Cardiac fibroblast (primary cell): ENCODE data around the gene HELZ.
"Not testable (repeated sequence)": the region's sequence is repeated elsewhere in the genome, so short reads cannot be mapped to it uniquely, and the experiment has no call there.

Experiments
- DNase-seq, 2 donors: peaks; one replicate each; pipeline versions ENCODE4 v3.0.0 to v3.0.0-alpha.2; 2010; ENCODE audit warnings: low read depth in 2 of 2
- H3K4me3 ChIP-seq, 2 donors: replicated peaks in 1 of 2; 1 replicate in 1 of 2; 2 replicates in 1 of 2; pipeline ENCODE4 v1.5.1; 2011; ENCODE audit warnings: low read depth in 2 of 2, low read length in 2 of 2, mild to moderate bottlenecking in 2 of 2, moderate library complexity in 1 of 2
- TF ChIP-seq, protein P1 (sequence below): IDR thresholded peaks from one replicate; pipeline ENCODE4 v1.5.1; 2011; ENCODE audit warnings: low read depth, mild to moderate bottlenecking, low read length, inconsistent platforms

HELZ gene

DNA sequence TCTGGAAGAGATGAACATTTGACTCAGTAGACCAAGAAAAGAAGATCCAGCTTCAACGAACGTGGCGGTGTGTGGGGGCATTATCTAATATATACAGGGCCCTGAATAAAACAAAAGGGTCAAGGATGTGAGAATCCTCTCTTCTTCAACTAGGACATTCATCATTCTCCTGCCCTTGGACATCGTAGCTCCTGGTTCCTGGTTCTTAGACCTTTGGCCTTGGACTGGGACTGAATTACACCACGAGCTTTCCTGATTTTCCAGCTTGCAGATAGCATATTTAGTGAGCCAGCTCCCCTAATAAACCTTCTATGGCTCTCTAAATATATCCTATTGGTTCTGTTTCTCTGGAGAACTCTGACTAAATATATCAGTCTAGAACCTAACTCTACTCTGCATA is 29.5 kb upstream of the HELZ start:
- DNase-seq: no peak
- H3K4me3 ChIP-seq: no peak overlapping the region
- TF ChIP-seq, protein P1, sequence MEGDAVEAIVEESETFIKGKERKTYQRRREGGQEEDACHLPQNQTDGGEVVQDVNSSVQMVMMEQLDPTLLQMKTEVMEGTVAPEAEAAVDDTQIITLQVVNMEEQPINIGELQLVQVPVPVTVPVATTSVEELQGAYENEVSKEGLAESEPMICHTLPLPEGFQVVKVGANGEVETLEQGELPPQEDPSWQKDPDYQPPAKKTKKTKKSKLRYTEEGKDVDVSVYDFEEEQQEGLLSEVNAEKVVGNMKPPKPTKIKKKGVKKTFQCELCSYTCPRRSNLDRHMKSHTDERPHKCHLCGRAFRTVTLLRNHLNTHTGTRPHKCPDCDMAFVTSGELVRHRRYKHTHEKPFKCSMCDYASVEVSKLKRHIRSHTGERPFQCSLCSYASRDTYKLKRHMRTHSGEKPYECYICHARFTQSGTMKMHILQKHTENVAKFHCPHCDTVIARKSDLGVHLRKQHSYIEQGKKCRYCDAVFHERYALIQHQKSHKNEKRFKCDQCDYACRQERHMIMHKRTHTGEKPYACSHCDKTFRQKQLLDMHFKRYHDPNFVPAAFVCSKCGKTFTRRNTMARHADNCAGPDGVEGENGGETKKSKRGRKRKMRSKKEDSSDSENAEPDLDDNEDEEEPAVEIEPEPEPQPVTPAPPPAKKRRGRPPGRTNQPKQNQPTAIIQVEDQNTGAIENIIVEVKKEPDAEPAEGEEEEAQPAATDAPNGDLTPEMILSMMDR: no peak

DNA sequence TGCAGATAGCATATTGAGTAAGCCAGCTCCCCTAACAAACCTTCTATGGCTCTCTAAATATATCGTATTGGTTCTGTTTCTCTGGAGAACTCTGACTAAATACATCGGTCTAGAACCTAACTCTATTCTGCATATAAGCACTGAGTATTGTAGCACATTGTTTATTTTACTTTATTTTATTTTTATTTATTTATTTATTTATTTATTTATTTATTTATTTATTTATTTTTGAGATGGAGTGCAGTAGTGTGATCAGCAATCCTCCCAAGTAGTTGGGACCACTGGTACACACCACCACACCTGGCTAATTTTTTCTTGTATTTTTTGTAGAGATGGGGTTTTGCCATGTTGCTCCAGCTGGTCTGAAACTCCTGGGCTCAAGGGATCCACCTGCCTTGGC is 28.9 kb upstream of the HELZ start:
- TF ChIP-seq, protein P1: no peak
- H3K4me3 ChIP-seq: no peak overlapping the region
- DNase-seq: no peak

DNA sequence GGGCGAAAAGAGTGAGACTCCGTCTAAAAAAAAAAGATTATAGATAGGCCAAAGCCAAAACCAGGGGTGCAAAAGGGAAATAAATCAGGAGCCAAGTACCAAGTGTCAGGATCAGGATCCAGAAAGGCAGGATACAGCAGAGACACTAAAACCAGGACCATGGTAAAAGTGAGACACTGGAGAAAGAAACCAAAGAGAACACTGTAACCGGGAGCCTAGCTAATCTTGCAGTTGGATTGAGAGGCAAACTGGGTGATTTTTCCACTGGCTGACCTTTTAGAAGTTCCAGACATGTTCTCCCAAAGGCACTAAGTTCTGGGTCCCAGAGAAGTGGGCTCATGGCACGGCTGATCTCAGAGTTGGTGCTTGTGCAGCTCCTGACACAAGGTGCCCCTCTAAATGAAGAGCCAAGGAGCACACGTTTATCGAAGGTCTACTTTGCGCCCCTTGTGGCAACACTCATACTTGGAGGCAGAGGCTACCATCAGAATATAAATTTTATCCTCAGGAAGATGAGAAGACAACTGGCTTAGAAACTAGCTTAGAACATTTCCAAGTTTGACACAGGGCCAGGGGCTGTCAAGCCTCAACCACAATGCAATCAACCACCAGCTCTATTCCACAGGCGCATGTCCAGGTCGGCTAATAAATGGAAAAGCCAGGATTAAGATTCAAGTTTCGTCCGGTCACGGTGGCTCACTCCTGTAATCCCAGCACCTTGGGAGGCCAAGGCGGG is 27.5 kb upstream of the HELZ start:
- DNase-seq: no peak
- TF ChIP-seq, protein P1: peak; percentile 24
- no peak overlapping the region for H3K4me3 ChIP-seq

DNA sequence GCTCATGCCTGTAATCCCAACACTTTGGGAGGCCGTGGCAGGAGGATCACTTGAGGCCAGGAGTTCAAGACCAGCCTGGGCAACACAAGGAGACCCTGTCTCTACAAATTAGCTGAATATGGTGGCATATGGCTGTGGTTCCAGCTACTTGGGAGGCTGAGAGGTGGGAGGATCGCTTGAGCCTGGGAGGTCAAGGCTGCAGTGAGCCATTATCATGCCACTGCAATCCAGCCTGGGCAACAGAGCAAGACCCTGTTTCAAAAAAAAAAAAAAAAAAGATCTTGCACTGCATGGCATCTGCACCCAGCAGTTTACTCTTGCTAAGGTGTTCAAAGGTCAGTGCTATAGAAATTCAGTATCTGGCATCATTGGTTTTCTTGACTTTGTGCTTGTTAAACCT is 26.2 kb upstream of the HELZ start:
- not testable (repeated sequence) for DNase-seq, H3K4me3 ChIP-seq

DNA sequence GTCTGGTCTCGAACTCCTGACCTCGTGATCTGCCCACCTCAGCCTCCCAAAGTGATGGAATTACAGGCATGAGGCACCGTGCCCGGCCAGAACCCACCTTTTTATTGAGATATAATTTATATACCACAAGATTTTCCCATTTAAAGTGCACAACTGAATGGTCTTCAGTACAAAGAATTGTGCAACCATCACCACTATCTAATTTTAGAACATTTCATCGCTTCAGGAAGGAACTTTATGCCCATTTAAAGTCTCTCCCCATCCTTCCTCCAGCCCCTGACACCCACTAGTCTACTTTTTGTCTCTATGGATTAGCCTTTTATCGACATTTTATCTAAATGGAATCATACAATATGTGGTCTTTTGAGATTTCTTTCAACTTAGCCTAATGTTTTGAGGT is 25.4 kb upstream of the HELZ start:
- TF ChIP-seq, protein P1: no peak
- DNase-seq: no peak
- H3K4me3 ChIP-seq: no peak overlapping the region

DNA sequence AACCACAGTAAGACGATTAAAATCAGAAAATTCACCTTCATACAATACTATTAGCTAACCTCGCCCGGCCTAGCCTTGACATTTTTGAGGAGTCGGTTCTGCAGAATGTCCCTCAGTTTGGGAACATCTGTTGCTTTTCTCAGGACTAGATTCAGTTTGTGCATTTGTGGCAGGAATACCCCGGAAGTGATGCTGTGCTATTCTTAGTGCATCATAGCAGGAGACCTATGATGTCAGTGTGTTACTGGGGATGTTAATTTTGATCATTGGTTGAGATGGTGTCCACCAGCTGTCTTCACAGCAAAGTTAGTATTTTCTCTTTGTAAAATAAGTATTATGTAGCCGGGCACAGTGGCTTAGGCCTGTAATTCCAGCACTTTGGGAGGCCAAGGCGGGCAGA is 21.5 kb upstream of the HELZ start:
- TF ChIP-seq, protein P1: no peak
- no peak overlapping the region for H3K4me3 ChIP-seq
- no peak for DNase-seq

DNA sequence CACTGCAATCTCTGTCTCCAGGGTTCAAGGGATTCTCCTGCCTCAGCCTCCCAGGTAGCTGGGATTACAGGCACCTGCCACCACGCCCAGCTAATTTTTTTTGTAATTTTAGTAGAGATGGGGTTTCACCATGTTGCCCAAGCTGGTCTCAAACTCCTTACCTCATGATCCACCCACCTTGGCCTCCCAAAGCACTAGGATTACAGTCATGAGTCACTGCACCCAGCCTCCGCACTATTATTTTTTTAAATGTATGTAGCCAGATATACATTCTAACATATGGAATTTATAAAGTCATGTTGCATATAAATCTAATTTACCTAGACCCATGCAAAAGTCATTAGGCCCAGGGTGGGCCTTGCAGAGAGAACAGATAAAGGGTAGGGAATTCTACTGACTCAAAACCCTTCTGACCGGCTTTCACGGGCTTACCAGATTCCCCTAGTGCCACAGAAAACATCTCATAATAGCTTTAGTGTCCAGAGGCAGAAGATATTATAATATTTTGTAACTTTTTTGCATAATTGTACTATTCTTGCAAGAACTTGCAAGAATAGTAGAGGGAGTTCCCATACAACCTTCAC is 20.5 kb upstream of the HELZ start:
- TF ChIP-seq, protein P1: no peak
- H3K4me3 ChIP-seq: no peak overlapping the region
- no peak for DNase-seq
